Right hindlimb (tissue), 1 donor: Measurements from ENCODE around the gene TIE1.
"Not testable (repeated sequence)": the region's sequence is repeated elsewhere in the genome, so short reads cannot be mapped to it uniquely, and the experiment has no call there.

Source experiments
- DNase-seq: peaks from one replicate; pipeline ENCODE4 v3.0.0-alpha.2; 2018

The TIE1 gene

DNA sequence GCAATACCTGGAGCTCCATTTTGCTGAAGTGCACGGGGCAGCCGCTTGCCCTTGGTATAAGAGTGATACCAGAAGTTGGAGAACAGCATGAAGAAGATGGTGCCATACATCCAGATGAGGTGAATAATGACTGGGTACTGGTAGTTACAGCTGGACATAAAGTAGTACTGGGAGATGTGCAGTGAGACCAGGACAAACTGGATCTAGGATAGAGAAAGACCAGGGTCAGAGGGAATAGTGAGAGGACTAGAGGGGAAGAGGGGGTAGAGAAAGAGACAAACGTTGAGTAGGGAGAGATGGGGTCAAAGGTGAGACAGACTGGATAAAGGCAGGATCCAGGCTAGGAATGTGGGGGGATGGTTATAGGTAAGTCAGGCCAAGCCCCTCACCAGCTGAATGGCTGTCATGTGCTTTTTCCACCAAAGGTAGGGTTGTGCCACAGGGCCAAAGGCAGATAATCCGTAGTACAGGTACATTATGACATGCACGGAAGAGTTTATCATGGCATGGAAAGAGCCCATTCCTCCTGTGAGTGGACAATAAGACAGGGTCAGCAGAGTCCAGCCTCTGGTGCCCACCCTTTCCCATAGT is 63.2 kb downstream of the TIE1 start:
- no peak for DNase-seq

DNA sequence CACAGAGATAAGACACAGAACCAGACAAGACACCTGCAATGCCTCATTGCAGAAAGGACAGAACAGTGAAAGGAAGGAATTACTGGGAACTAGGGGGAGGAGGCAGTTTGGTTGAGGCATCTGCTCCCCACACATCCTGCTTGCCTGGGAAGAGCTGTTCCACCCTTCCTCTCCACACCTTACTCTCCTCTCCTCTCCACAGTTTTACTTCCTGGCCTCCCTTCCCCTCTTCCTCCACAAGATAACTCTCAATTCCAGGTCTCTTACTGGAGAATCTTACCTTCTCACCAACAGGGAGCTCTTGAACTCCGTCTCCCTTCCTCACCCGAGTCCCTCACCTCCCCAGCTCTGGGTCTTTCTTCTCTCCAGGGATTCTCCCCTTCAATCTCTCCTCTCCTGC is 64.9 kb downstream of the TIE1 start:
- no peak for DNase-seq

DNA sequence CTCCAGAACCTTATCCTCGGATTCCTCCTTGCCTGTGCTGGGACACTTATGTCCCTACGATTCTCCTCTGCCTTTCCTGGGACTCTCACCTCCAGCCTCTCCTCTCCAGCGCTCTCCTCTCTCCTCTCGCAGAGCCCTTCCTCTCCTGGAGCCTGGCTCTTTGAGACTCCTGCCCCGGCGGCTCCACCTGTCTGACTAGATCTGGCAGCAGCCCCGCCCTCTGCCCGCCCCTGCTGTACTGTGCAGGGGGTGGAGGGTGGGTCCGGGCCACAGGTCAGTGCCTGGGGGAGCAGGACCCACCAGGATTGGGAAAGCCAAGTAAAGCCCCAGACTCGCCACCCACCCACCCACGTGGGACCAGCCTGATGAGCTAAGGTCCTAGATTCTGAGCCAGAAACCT is 65.4 kb downstream of the TIE1 start:
- DNase-seq: no peak

DNA sequence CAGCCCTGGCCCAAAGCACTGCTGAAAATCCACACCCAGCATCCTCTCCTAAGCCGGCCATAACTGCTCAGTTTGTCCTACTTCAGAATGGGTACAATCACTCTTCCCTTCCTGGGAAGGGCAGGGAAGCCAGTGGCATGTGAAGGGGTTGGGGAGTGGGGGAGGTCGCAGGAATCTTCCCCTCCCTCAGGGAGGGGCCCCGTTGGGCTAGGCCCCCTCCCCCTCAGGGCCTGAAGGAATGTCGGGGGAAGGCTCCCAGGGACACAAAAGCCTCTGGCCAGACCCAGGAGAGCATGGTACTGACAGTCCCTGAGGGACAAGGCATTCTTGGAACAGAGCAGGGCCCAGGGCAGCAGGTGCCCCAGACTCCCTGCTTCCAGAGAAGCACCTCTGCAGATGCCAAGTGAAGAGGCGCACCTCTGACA is 65.8 kb downstream of the TIE1 start:
- no peak for DNase-seq

DNA sequence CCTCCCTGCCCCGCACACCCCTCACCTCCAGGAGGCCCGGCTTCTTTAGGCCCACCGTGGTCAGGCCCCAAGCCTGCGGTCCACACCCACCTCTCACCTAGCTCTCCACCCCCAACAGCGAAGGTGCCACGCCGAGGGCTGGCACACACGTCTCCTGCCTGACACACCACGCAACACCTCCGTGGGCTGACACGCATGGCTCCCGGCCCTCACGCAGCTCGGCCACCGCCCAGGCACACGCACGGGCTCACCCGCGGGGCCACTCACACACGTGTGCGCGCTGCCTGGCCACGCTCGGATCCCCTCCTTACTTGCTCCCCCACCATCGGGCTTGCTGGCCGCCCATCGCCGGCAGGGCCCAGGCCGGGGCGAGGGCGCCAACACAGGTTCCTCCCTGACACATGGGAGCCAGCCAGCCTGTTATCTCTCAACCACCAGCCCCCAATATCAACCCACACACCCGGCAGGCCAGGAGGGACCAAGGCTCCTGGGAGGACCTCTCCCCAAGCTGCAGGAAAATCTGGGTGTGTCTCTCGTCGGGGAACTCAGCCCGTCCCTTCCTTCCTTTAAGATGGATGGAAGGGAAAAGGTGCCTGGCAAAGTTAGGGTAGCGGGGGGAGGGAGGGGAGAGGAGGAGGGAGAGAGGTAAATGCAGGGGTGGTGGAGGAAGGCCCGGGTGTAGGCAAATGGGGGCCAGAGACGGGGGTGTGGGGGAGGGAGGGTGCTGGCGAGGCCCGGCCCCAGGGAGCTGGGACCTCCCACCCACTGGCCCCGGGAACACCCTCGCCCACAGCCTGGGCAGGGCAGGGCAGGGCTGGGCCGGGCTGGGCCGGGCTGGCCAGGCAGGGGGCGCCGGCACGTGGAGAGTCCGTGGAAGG is 66.5 kb downstream of the TIE1 start:
- peak; percentile 37 for DNase-seq

DNA sequence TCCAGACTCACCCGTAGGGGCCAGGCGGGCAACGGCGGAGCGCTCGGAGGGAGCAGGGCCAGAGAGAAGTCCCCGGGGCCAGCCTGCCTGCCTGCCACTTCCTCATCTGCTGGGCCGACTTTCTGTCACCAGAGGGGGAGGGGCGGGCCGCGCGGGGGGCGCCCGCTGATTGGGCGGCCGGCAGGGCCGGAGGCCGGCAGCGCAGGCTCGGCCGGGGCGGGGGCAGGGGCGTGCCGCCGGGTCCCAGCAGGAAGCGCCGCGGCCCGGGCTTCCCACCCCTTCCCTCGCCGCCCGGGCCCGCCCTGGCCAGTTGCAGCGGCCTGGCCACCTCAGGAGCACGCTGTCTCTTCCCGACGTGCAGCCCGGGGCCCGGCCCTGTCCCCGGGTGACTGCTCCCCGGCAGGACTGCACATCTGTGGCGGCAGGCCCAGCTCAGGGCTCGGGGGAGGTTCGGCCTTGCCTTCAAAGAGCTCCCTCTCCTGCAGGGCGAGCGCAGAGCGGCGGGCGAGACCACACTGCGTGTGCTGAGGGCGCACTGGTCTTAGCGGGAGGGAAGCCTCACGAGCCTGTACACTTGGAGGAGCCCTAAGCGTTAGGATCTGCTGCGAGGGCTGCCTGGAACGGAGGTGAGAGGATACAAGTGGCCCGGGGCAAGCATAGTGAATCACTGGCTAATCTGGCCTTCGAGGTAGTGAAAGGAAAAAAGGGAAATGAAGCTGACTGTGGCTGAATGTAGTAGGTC is 67.3 kb downstream of the TIE1 start, which contains the start of gene ELOVL1:
Gene ELOVL1, minus strand, starts transcription at position 108 of the 742 bp plus-strand sequence. CDS start 2,402 bp downstream, outside the sequence.
- DNase-seq: peak; percentile 93

DNA sequence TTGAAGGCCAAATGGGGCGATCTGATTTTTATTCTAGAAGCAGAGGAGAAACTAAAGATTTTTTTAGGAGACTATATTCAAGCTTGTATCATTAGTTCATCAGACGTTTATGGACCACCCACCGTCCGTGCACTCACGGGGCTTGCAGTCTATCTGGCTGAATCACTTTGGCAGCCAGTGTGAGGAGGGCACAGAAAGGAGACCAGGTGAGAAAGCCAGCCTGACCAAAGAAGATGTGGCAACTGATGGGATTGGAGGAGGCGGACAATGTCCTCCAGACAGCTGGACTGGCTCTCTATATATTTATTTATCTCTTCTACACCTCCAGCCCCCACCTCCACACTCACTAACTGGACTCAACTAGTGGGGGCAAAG is 67.9 kb downstream of the TIE1 start:
- no peak for DNase-seq

DNA sequence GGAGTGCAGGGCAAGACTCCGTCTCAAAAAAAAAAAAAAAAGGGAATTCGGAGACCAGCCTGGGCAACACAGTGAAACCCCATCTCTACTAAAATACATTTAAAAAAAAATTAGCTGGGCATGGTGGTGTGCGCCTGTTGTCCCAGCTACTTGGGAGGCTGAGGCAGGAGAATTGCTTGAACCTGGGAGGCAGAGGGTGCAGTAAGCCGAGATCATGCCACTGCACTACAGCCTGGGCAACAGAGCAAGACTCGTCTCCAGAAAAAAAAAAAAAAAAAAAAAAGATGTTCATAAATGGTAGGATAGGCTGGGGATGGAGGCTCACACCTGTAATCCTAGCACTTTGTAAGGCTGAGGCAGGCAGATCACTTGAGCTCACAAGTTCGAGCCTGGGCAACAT is 69.0 kb downstream of the TIE1 start:
- DNase-seq: not testable (repeated sequence)

DNA sequence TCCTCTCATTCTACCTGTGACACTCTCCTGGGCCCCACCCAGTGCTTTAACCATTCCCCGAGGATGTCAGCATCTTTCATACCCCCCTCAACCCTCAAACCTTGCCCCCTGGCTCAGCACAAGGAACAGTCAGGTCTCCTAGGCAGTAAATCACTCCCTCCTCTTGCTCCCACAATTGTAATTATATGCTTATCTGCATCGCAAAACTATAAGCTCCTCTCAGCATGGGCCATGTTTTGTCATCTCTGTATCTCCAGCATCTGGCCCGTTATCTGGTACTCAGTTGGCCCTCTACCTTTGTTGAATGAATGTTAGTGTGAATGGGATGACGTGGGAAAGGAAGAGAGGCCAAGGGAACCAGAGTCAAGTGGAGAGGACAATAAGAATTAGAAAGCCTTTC is 69.8 kb downstream of the TIE1 start:
- DNase-seq: no peak

DNA sequence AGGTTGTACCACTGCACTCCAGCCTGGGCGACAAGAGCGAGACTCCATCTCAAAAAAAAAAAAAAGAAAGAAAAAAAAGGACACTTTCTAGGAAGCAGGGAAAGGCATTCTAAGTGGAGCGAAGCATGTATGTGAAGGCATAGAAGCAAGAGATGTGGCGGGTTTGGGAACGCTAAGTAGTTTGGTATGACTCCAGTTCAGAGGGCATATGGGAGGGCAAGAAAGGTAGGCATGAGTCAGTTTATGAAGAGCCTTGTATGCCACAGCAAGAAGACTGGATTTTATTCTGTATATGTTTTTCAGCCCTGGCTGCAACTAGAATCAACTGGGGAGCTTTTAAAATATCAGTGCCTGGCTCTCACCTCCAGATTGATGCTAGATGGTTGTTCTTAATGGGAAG is 71.4 kb downstream of the TIE1 start:
- no peak for DNase-seq
